PC-3 (cell line): Measurements from ENCODE around the gene HDAC4.

Experiments used
- CTCF ChIP-seq: fragments of 300-600 bp; sonication (generic); conservative IDR thresholded peaks from 2 replicates; pipeline ENCODE4 v1.5.1; 2017; ENCODE audit warnings: antibody characterized with exemption, low read depth, mild to moderate bottlenecking, low read length
- EZH2phosphoT487 ChIP-seq: fragments of 300-600 bp; sonication (generic); IDR thresholded peaks from 2 replicates; pipeline ENCODE4 v1.6.1; 2018; ENCODE audit warnings: mild to moderate bottlenecking, antibody characterized with exemption, low read length, borderline replicate concordance

GRCh38 chr2:239275044-239275685, 125.7 kb downstream of the HDAC4 start:
- TF ChIP-seq CTCF = no peak; the same call in 1 of the 2 replicates
- peak; percentile 74; the same call in 1 of the 2 replicates for TF ChIP-seq EZH2phosphoT487
